CD4-positive, alpha-beta T cell treated with Interleukin-15 for 1 hour (primary cell): ENCODE measurements around the gene DDO.
"Not testable (repeated sequence)": the region's sequence is repeated elsewhere in the genome, so short reads cannot be mapped to it uniquely, and the experiment has no call there.

ENCODE experiments used
- DNase-seq: peaks from one replicate; pipeline ENCODE4 v3.0.0-alpha.2; 2020

The DDO gene

GRCh38 chr6:110415086-110415916, at the start of gene DDO:
TSS of gene DDO (minus strand) at chr6:110415575. CDS start at chr6:110413462, 2,113 bp downstream.
- peak; percentile 43 for DNase-seq

- no peak for DNase-seq
Observed at GRCh38 chr6:110462884-110463481, 47.6 kb upstream of the DDO start.

- DNase-seq = no peak
Observed at GRCh38 chr6:110461376-110461775, 46.0 kb upstream of the DDO start.

GRCh38 chr6:110459137-110459536, 43.8 kb upstream of the DDO start:
- no peak for DNase-seq

- DNase-seq = no peak
Observed at GRCh38 chr6:110458476-110458875, 43.1 kb upstream of the DDO start.

- not testable (repeated sequence) for DNase-seq
Observed at GRCh38 chr6:110457567-110458175, 42.3 kb upstream of the DDO start.

- no peak for DNase-seq
Observed at GRCh38 chr6:110456694-110457093, 41.3 kb upstream of the DDO start.

- DNase-seq = no peak
Observed at GRCh38 chr6:110449541-110449895, 34.1 kb upstream of the DDO start.

GRCh38 chr6:110448846-110449540, 33.6 kb upstream of the DDO start:
- DNase-seq = no peak

- DNase-seq = no peak
Observed at GRCh38 chr6:110447761-110448160, 32.4 kb upstream of the DDO start.

- no peak for DNase-seq
Observed at GRCh38 chr6:110446405-110446804, 31.0 kb upstream of the DDO start.

GRCh38 chr6:110440026-110440425, 24.7 kb upstream of the DDO start:
- no peak for DNase-seq

- no peak for DNase-seq
Observed at GRCh38 chr6:110439356-110439755, 24.0 kb upstream of the DDO start.

- no peak for DNase-seq
Observed at GRCh38 chr6:110434961-110435602, 19.7 kb upstream of the DDO start.

GRCh38 chr6:110432285-110432900, 17.0 kb upstream of the DDO start:
- no peak for DNase-seq

- DNase-seq = no peak
Observed at GRCh38 chr6:110430741-110431140, 15.4 kb upstream of the DDO start.

- DNase-seq = no peak
Observed at GRCh38 chr6:110430236-110430635, 14.9 kb upstream of the DDO start.

- DNase-seq = no peak
Observed at GRCh38 chr6:110428153-110428552, 12.8 kb upstream of the DDO start.

- no peak for DNase-seq
Observed at GRCh38 chr6:110425816-110426215, 10.4 kb upstream of the DDO start.

- no peak for DNase-seq
Observed at GRCh38 chr6:110422444-110422822, 7.1 kb upstream of the DDO start.

- no peak for DNase-seq
Observed at GRCh38 chr6:110421749-110422443, 6.5 kb upstream of the DDO start.
